AG09319 (cell line): ENCODE measurements around the gene MARS1.

ENCODE experiments used
- DNase-seq: peaks from one replicate; pipeline ENCODE4 v3.0.0-alpha.2; 2010; ENCODE audit warnings: low read depth; ENCODE audit errors: extremely low read depth
- TF ChIP-seq, protein P1 (sequence below): IDR thresholded peaks from 2 replicates; pipeline ENCODE4 v1.5.1; 2011; ENCODE audit warnings: low read depth, mild to moderate bottlenecking, inconsistent platforms, low read length, moderate library complexity

MARS1 gene

GRCh38 chr12:57470286-57470969 lies 17.4 kb upstream of the MARS1 start:
- TF ChIP-seq, protein P1, sequence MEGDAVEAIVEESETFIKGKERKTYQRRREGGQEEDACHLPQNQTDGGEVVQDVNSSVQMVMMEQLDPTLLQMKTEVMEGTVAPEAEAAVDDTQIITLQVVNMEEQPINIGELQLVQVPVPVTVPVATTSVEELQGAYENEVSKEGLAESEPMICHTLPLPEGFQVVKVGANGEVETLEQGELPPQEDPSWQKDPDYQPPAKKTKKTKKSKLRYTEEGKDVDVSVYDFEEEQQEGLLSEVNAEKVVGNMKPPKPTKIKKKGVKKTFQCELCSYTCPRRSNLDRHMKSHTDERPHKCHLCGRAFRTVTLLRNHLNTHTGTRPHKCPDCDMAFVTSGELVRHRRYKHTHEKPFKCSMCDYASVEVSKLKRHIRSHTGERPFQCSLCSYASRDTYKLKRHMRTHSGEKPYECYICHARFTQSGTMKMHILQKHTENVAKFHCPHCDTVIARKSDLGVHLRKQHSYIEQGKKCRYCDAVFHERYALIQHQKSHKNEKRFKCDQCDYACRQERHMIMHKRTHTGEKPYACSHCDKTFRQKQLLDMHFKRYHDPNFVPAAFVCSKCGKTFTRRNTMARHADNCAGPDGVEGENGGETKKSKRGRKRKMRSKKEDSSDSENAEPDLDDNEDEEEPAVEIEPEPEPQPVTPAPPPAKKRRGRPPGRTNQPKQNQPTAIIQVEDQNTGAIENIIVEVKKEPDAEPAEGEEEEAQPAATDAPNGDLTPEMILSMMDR = no peak
- no peak for DNase-seq

DNA sequence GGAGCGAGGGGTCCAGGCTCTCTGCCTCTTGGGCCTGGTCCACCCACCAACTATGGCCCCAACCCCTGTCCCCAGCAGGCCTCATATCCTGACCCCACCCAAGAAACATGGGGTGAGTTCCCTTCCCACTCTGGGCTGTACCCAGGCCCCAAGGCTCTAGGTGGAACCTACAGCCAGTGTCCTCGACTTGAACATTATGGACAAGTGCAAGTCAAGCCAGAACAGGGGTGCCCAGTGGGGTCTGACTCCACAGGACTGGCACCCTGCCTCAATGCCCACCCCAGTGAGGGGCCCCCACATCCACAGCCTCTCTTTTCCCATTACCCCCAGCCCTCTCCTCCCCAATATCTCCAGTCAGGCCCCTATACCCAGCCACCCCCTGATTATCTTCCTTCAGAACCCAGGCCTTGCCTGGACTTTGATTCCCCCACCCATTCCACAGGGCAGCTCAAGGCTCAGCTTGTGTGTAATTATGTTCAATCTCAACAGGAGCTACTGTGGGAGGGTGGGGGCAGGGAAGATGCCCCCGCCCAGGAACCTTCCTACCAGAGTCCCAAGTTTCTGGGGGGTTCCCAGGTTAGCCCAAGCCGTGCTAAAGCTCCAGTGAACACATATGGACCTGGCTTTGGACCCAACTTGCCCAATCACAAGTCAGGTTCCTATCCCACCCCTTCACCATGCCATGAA lies 16.8 kb upstream of the MARS1 start:
- no peak for DNase-seq
- TF ChIP-seq, protein P1 = no peak

DNA sequence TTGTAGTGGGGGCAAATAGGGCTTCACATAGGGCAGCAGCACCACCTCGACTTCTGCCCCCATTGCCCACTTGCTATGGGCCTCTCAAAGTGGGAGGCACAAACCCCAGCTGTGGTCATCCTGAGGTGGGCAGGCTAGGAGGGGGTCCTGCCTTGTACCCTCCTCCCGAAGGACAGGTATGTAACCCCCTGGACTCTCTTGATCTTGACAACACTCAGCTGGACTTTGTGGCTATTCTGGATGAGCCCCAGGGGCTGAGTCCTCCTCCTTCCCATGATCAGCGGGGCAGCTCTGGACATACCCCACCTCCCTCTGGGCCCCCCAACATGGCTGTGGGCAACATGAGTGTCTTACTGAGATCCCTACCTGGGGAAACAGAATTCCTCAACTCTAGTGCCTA lies 16.2 kb upstream of the MARS1 start:
- no peak for DNase-seq
- TF ChIP-seq, protein P1 = no peak

GRCh38 chr12:57472391-57472790 lies 15.5 kb upstream of the MARS1 start:
- TF ChIP-seq, protein P1 = no peak
- DNase-seq = no peak

- TF ChIP-seq, protein P1 = no peak
- DNase-seq = no peak
Measured at GRCh38 chr12:57473392-57473791, 14.5 kb upstream of the MARS1 start.

DNA sequence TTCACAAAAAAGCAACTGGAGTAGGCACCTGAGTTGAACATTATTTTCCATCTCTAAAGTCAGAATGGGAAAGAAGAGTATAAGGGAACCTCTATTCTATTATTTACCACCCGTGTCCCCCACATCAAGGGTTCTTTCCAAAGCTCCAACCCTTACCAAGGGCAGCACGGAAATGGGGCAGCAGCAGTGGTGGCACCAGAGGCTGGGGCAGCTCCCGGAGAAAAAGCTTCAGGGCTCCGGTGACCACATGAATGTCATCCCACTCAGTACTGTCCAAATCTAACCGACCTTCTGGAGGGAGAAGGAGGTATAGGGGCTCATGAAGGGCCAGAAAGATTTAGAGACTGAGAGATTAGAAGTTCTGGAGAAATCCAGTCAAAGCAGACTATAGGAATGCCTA lies 14.0 kb upstream of the MARS1 start:
- no peak for DNase-seq

DNA sequence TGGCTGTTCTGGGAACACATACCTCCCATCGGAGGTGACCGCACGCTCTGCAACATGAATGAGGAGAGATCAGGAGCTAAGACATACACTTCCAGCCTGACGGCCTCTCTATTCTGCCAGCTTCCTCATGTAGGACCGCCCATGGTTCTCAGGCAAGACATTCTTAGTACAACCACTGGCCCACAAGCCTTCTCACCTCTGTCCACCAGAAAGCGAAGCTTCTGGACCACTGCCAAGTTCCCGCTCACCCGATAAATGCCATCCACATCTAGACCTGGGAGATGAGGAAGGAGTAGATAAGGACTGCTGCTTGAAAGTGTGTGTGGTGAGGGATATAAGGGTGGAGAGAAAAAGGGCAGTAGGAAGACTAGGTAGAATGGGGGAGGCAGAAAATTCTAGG lies 13.4 kb upstream of the MARS1 start:
- TF ChIP-seq, protein P1 = no peak

More for the DNA sequence above, 14.0 kb upstream of the MARS1 start:
- TF ChIP-seq, protein P1 = no peak

More for the DNA sequence above, 13.4 kb upstream of the MARS1 start:
- no peak for DNase-seq
